Thoracic aorta (tissue), 2 donors: ENCODE results near the gene TMEM119. TPM values are rescaled to one million over a fixed set of nuclear protein-coding genes. Genes with fewer than 3 reads are reported as not detected.

Experiments used
- ATAC-seq: fragments of 150-250 bp; one replicate; pipeline ENCODE4 v1.8.0; 2017; ENCODE audit warnings: low read depth; ENCODE audit not compliant: insufficient number of reproducible peaks, low FRiP score
- DNase-seq: peaks from one replicate; pipeline ENCODE4 v3.0.0-alpha.2; 2020; ENCODE audit warnings: low spot score
- H3K27ac ChIP-seq, 2 donors: fragments of 200-600 bp; sonication (generic); 1 replicate in 1 of 2; 2 replicates in 1 of 2; pipeline ENCODE4 v1.5.1; 2016; ENCODE audit warnings: mild to moderate bottlenecking in 2 of 2, moderate library complexity in 2 of 2
- H3K27me3 ChIP-seq: fragments of 200-600 bp; sonication (generic); replicated peaks from 2 replicates; pipeline ENCODE4 v1.6.0; 2016; ENCODE audit warnings: mild to moderate bottlenecking; ENCODE audit not compliant: insufficient read depth
- H3K36me3 ChIP-seq: fragments of 200-600 bp; sonication (generic); one replicate; pipeline ENCODE4 v1.5.1; 2016
- H3K4me1 ChIP-seq, 2 donors: fragments of 200-600 bp; sonication (generic); 1 replicate in 1 of 2; 2 replicates in 1 of 2; pipeline versions ENCODE4 v1.5.1 to v1.6.0; 2016; ENCODE audit warnings: low read depth in 2 of 2, mild to moderate bottlenecking in 1 of 2; ENCODE audit not compliant: control insufficient read depth in 1 of 2
- H3K4me3 ChIP-seq: fragments of 200-600 bp; sonication (generic); 2 replicates; pipeline ENCODE4 v1.5.1; 2016; ENCODE audit warnings: mild to moderate bottlenecking
- H3K9me3 ChIP-seq: fragments of 200-600 bp; sonication (generic); 2 replicates; pipeline ENCODE4 v1.5.1; 2016
- CTCF ChIP-seq: fragments of 200-600 bp; sonication (generic); IDR thresholded peaks from one replicate; pipeline ENCODE4 v1.5.1; 2019; ENCODE audit warnings: antibody characterized with exemption
- total RNA-seq, 2 donors: library from RNA; depleted of rRNA; stranded (reverse); fragments of >200 nt; gene quantifications; one replicate each; pipeline versions ENCODE4 v1.1.0 to v1.2.3, GENCODE V29; 2016

Gene TMEM119
- total RNA-seq, 2 donors from 2014 or later = 4.1 to 4.6 TPM

DNA sequence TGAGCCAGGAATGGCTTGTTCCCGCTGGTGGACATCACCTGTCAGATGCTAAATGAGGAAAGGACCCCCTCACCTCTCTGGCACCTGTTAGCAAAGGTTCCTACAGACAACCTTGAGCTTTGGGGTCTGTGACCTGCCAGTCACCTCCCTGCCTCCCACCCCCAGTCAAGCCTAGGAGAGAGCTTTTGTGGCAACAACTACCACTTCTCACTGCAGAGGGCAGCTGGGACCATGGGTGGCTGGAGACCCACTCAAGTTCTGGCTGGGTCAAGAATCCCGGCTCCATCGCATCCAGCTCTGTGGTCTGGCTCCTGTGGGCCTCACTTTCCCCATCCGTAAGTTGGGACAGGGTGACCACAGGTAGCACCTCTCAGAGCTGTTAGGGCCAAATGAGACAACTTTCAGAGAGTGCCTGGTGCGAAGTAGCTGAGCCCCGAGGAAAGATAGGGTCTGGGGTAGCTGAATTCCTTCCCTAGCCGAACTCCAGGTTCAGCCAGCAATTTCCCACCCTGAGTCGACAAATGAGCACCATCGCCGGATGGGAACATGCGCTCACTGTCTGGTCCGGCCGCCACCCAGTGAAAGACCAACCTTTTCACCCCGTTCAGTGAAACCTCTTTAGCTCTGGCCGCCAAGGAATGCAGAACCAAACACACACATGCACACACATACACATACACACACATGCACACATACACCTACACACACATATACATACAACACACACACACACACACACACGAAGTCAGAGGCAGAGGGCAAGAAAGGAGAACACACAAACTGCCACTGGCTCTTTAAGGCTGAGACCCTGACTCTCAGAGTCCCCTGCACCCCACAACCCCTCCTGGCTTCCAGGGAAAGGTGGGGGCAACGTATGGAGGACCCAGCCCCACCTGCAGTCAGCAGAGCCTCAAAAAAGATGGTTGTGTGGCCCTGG is 1.9 kb downstream of the TMEM119 start:
- DNase-seq (no peak), ATAC-seq (no peak)
- no peaks in the 10 kb centered on the region for H3K27me3 ChIP-seq
- H3K4me1 ChIP-seq = no peaks in the 10 kb centered on the region
- no peak overlapping the region for H3K4me3 ChIP-seq
- no peak for TF ChIP-seq CTCF
- H3K36me3 ChIP-seq = no peaks in the 10 kb centered on the region
- no peaks in the 10 kb centered on the region for H3K9me3 ChIP-seq
- H3K27ac ChIP-seq = no peak overlapping the region

- Histone ChIP-seq H3K9me3 (no peaks in the 10 kb centered on the region), H3K4me3 (no peak overlapping the region), H3K4me1 (no peaks in the 10 kb centered on the region), H3K27me3 (no peaks in the 10 kb centered on the region), H3K36me3 (no peaks in the 10 kb centered on the region), H3K27ac (no peak overlapping the region)
- no peak for TF ChIP-seq CTCF
- no peak for ATAC-seq
- DNase-seq = no peak
Measured at GRCh38 chr12:108594960-108595710, 2.7 kb downstream of the TMEM119 start.

DNA sequence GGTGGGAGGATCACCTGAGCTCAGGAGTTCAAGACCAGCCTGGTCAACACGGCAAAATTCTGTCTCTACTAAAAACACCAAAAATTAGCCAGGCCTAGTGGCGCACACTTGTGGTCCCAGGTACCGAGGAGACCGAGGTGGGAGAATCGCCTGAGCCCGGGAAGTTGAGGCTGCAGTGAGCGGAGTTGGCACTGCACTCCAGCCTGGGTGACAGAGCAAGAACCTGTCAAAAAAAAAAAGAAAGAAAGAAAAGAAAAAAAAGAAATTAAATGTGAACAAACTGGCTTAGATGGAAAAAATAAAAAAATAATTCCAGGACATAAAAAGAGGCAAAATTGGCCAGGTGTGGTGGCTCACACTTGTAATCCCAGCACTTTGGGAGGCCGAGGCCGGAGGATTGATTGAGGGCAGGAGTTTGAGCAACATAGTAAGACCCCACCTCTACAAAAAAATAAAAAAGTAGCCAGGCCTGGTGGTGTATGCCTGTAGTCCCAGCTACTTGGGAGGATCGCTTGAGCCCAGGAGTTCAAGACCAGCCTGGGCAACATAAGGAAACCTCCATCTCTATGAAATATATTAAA is 3.5 kb downstream of the TMEM119 start:
- DNase-seq (no peak), ATAC-seq (no peak)
- no peaks in the 10 kb centered on the region for H3K9me3 ChIP-seq
- H3K4me3 ChIP-seq = no peak overlapping the region
- H3K36me3 ChIP-seq = no peaks in the 10 kb centered on the region
- H3K27ac ChIP-seq = no peak overlapping the region
- no peaks in the 10 kb centered on the region for H3K27me3 ChIP-seq
- no peak for TF ChIP-seq CTCF
- H3K4me1 ChIP-seq = no peaks in the 10 kb centered on the region

- H3K36me3 ChIP-seq = no peaks in the 10 kb centered on the region
- DNase-seq = no peak
- no peaks in the 10 kb centered on the region for H3K4me1 ChIP-seq
- no peak for TF ChIP-seq CTCF
- no peak for ATAC-seq
- no peak overlapping the region for H3K4me3 ChIP-seq
- no peaks in the 10 kb centered on the region for H3K27me3 ChIP-seq
- no peaks in the 10 kb centered on the region for H3K9me3 ChIP-seq
- H3K27ac ChIP-seq = no peak overlapping the region
Measured at GRCh38 chr12:108592033-108592909, 5.6 kb downstream of the TMEM119 start.
